ENCODE measurements around the gene CCDC158. TPM values are rescaled to one million over a fixed set of nuclear protein-coding genes. Genes with fewer than 3 reads are reported as not detected.
A peak's percentile ranks its signal among the peaks of the same experiment; 100 is the strongest.

CCDC158 gene
- total RNA-seq, 4 donors from 2014 or later: not detected

- no peaks in the 10 kb centered on the region for H3K36me3 ChIP-seq
Measured at GRCh38 chr4:76354517-76355473, 66.1 kb downstream of the CCDC158 start.

DNA sequence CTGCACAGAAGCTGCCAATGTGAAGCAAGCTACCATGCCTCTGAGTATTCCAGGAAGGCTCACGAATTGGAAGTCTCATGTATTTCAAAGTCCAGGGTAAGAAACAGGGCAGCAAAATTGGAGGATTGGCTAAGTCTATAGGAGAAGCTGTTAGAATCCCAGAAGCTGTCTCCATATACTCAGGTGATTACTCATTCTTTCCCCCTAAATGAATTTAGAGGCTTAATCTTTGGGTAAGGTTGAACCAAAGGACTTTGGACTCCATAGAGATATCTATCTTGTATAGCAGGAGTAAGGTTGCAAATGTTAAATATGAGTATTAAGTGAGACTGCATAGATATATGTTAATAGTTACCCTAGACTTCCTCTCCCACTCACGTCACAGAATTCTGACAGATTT, 78.1 kb downstream of the CCDC158 start:
- Histone ChIP-seq H3K4me1 (no peaks in the 10 kb centered on the region), H3K27me3 (no peaks in the 10 kb centered on the region), H3K36me3 (no peaks in the 10 kb centered on the region), H3K4me3 (no peak overlapping the region), H3K9me3 (peaks cover 0 to under 1% (median 0%) of the 10 kb centered on the region in 4 donors), H3K27ac (no peak overlapping the region)
- no peak for DNase-seq
- TF ChIP-seq POLR2A (IDR thresholded peaks at IDR 0.05): no peak
- TF ChIP-seq, protein P1, sequence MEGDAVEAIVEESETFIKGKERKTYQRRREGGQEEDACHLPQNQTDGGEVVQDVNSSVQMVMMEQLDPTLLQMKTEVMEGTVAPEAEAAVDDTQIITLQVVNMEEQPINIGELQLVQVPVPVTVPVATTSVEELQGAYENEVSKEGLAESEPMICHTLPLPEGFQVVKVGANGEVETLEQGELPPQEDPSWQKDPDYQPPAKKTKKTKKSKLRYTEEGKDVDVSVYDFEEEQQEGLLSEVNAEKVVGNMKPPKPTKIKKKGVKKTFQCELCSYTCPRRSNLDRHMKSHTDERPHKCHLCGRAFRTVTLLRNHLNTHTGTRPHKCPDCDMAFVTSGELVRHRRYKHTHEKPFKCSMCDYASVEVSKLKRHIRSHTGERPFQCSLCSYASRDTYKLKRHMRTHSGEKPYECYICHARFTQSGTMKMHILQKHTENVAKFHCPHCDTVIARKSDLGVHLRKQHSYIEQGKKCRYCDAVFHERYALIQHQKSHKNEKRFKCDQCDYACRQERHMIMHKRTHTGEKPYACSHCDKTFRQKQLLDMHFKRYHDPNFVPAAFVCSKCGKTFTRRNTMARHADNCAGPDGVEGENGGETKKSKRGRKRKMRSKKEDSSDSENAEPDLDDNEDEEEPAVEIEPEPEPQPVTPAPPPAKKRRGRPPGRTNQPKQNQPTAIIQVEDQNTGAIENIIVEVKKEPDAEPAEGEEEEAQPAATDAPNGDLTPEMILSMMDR (IDR thresholded peaks at IDR 0.05): no peak

More at GRCh38 chr4:76354517-76355473, 66.1 kb downstream of the CCDC158 start:
- Histone ChIP-seq H3K27me3 (no peaks in the 10 kb centered on the region), H3K27ac (no peak overlapping the region), H3K4me3 (no peak overlapping the region), H3K4me1 (no peaks in the 10 kb centered on the region), H3K9me3 (peaks cover 0 to 5% (median 1%) of the 10 kb centered on the region in 4 donors)
- TF ChIP-seq, protein P1 (IDR thresholded peaks at IDR 0.05): no peak
- TF ChIP-seq POLR2A (IDR thresholded peaks at IDR 0.05): no peak
- peak in 1 of 3 donors; percentile 54 for DNase-seq

GRCh38 chr4:76342191-76342590, 78.8 kb downstream of the CCDC158 start:
- DNase-seq: no peak
- Histone ChIP-seq H3K9me3 (no peaks in the 10 kb centered on the region), H3K27me3 (no peaks in the 10 kb centered on the region), H3K27ac (no peak overlapping the region), H3K36me3 (no peaks in the 10 kb centered on the region), H3K4me3 (no peak overlapping the region), H3K4me1 (no peaks in the 10 kb centered on the region)
- no peak for TF ChIP-seq POLR2A (IDR thresholded peaks at IDR 0.05)
- TF ChIP-seq, protein P1 (IDR thresholded peaks at IDR 0.05): no peak

- no peak for TF ChIP-seq POLR2A (IDR thresholded peaks at IDR 0.05)
- TF ChIP-seq, protein P1 (IDR thresholded peaks at IDR 0.05): no peak
- DNase-seq: no peak
- no peak overlapping the region for H3K4me3 ChIP-seq
Measured at GRCh38 chr4:76341063-76341462, 79.9 kb downstream of the CCDC158 start.

GRCh38 chr4:76339364-76339763, 81.6 kb downstream of the CCDC158 start:
- Histone ChIP-seq H3K27me3 (no peaks in the 10 kb centered on the region), H3K4me3 (no peak overlapping the region), H3K27ac (no peak overlapping the region), H3K4me1 (no peaks in the 10 kb centered on the region), H3K36me3 (no peaks in the 10 kb centered on the region), H3K9me3 (no peaks in the 10 kb centered on the region)
- TF ChIP-seq POLR2A (IDR thresholded peaks at IDR 0.05): no peak
- TF ChIP-seq, protein P1 (IDR thresholded peaks at IDR 0.05): no peak
- no peak for DNase-seq

More at GRCh38 chr4:76341063-76341462, 79.9 kb downstream of the CCDC158 start:
- no peaks in the 10 kb centered on the region for H3K9me3 ChIP-seq
- H3K27ac ChIP-seq: no peak overlapping the region
- no peaks in the 10 kb centered on the region for H3K27me3 ChIP-seq
- H3K4me1 ChIP-seq: no peaks in the 10 kb centered on the region
- no peaks in the 10 kb centered on the region for H3K36me3 ChIP-seq

All from Peyer's patch (tissue), 4 donors.